NCI-H526 treated with DMSO at 0.1 percent for 48 hours (cell line): ENCODE data around the gene CDH15.

Experiments
- DNase-seq: peaks from one replicate; lab custom pipeline; 2025; lab: John Stamatoyannopoulos, UW

CDH15 gene, protein sequence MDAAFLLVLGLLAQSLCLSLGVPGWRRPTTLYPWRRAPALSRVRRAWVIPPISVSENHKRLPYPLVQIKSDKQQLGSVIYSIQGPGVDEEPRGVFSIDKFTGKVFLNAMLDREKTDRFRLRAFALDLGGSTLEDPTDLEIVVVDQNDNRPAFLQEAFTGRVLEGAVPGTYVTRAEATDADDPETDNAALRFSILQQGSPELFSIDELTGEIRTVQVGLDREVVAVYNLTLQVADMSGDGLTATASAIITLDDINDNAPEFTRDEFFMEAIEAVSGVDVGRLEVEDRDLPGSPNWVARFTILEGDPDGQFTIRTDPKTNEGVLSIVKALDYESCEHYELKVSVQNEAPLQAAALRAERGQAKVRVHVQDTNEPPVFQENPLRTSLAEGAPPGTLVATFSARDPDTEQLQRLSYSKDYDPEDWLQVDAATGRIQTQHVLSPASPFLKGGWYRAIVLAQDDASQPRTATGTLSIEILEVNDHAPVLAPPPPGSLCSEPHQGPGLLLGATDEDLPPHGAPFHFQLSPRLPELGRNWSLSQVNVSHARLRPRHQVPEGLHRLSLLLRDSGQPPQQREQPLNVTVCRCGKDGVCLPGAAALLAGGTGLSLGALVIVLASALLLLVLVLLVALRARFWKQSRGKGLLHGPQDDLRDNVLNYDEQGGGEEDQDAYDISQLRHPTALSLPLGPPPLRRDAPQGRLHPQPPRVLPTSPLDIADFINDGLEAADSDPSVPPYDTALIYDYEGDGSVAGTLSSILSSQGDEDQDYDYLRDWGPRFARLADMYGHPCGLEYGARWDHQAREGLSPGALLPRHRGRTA

DNA sequence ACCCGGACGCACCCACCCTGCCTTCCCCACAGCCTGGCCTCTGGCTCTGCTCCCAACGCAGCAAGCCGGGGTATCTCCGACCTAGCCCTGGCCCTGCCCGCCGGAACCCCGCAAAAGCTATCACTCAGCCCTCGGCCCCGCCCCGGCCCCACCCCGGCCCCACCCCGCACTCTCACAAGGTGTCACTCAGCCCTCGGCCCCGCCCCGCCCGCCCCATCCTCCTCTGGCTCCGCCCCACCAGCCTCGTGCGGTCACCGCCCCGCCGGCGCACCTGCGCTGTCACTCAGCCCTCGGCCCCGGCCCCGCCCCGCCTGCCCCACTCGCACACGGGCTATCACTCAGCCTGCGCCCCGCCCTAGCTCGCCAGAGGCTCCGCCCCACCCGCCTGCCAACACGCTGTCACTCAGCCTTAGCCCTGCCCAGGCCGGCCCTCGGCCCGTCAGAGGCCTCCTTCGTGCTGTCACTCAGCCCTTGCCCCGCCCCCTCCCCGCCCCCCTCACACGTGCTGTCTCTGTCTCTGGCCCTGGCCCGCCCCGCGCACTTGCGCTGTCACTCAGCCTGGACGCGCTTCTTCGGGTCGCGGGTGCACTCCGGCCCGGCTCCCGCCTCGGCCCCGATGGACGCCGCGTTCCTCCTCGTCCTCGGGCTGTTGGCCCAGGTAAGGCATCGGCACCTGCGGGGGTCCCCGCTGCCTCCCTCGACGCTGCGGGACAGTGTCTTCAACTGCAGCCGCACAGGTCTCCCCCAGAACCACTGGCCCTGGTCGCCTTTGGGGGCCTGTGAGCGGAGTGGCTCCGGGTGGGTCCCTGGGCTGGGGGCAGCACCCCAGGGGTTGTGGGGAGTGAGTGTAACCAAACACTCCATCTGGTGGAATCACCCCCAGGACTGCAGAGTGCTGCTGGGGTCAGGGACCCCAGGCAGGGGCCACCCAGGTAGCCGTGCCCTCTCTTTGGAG is at the start of gene CDH15:
Gene CDH15 (plus strand): TSS at position 533 of the 955 bp plus-strand sequence. CDS start 84 bp downstream, at position 617.
- DNase-seq, result peak; percentile 84

DNA sequence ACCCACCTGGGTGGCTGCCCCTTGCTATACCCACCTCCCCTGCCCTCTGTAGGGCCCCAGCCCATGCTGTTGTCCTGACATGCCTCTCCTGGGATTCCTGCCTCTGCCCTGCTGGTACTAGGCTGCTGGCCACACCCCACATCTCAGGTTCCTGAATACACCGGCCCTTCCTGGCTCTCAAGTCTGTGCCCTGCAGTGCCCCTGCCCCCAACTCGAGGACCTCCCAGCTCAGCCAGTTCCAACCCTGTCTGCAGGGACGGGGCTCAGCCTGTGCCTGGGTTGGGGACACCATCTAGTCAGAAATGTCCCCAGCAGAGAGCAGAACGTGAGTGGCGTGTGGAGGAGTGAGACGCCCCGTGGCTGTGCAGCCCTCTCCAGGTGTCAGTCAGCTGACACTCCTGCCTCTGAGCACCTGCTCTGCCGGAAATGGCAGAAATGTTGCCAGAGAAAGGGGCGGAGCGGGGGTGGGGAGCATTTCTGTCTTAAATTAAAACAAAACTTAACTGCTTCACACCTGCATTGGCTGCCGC is 49.2 kb upstream of the CDH15 start:
- DNase-seq, result peak; percentile 8

DNA sequence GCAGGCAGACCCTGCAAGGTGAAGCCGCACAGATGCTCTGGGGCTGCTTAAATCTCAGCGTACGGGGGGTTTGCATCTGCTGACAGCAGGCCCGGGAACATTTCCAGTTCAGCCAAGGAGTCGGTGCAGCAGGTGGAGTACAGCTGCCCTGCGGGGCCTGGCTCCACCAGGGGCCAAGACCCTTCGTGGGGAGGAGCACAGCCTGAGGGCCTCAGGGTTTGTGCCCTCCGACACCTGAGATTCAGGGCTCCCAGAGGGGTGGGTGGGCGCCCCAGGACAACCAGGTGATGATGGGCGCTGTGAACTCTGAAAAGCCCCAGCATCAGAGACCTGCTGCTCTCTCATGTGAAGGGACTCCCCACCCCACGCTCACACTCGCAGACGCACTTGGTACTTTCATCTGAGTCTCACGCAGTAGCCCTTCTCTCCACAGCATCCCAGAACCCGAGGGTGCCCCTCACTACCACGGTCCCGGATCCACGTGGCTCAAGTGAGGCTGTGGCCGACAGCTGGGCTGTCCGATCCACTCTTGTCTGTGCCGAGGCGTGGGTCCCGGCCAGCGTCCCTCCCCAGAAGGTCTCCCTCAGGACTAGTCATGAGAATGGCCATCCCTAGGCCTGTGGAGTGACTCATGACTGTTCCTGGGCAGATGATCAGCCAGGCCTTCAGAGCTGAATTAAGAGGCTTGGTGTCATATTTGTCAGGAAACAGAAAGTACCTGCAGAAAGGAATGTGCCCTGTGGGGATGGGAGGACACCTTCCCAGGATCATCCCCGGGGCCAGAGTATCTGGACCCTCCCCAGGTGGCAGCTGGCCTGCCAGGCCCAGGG is 48.3 kb upstream of the CDH15 start:
- DNase-seq, result no peak

DNA sequence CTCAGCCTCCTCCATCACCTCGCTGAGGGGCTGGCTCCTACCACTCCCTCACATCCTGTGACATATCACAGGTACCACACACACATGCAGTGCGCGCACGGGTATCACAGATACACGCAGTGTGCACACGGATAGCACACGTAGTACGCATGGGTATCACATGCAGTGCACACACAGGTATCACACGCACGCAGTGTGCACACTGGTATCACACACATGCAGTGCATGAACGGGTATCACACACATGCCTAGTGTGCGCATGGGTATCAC is 47.8 kb upstream of the CDH15 start:
- no peak for DNase-seq

DNA sequence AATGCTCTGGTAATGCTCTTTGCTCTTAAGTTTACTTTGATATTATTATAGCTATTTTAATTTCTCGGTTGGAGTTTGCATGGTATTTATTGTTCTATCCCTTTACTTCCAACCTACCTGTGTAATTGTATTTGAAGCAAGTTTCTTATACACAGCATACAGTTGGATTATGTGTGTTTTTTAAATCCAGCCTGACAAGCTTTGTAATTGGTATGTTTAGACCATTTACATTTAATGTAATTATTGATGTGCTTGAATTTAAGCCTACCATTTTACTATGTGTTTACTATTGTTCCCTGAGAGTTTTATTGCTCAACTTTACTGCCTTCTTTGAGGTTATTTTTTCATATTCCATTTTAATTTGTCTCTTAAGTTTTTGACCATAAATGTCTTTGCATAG is 42.2 kb upstream of the CDH15 start:
- no peak for DNase-seq

DNA sequence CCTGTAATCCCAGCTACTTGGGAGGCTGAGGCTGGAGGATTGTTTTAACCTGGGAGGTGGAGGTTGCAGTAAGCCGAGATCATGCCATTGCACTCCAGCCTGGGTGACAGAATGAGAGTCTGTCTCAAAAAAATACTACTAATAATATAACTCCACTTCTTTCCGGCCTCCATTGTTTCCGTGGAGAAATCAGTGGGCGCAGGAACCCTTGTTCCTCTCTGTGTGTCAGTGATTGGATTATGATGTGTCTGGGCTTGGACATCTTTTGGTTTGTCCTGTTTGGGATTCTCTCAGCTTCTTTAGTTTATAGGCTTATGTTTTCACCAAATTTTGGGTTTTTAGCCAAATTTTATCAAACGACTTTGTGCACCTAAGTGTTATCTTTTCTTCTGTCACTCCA is 41.1 kb upstream of the CDH15 start:
- no peak for DNase-seq

DNA sequence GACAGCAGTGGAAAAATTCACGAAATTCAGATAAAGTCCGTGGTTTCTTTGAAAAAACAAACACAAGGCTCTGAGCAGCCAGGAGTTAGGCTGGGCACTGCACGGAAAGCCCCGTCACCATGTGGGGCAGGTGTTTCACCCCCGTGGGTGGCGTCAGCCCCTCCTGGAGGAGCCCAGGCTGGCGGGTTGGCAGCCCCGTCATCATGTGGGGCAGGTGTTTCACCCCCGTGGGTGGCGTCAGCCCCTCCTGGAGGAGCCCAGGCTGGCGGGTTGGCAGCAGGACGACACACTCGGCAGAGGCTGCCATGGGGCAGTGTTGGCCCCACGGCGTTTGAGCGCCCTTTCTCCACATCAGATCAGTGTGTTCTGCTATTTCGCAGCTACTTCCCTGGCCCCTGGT is 39.8 kb upstream of the CDH15 start:
- DNase-seq, result no peak

DNA sequence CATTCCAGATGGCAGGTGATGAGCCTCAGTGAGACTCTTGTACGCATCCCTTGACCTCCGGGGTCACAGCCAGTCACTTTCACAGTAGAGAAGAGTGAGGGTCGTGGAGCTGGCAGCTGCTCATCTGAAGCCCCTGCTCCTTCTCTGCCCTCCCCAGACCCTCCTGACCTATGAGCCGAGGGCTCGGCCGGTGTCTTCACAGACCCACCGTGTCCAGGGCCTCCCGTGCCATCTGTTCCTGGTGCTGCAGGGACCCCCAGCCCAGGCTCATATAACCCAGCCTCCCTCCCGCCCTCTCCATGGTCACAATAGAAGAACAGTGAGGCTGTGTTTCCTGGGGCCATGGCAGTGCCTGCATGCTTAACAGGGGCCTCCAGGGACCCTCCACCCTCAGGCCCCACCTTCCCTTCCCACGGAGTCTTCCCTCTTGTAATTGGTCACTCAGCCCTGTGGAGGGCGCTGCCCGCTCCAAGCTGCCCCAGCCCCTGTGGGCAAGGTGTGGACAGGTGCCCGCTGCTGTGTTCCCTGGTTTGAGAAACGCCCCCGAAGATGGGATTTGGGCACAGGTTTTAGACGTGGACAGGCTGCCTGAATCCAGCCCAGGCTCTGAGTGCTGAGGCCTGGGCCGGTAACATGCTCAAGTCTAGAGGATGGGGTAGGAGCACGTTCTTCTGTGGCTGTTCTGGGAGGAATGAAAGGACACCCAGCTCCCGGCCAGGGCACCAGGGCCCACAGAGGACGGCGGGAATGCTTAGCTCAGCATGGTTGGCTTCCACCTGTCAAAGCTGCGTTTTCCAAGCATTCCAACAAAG is 39.1 kb upstream of the CDH15 start:
- no peak for DNase-seq

DNA sequence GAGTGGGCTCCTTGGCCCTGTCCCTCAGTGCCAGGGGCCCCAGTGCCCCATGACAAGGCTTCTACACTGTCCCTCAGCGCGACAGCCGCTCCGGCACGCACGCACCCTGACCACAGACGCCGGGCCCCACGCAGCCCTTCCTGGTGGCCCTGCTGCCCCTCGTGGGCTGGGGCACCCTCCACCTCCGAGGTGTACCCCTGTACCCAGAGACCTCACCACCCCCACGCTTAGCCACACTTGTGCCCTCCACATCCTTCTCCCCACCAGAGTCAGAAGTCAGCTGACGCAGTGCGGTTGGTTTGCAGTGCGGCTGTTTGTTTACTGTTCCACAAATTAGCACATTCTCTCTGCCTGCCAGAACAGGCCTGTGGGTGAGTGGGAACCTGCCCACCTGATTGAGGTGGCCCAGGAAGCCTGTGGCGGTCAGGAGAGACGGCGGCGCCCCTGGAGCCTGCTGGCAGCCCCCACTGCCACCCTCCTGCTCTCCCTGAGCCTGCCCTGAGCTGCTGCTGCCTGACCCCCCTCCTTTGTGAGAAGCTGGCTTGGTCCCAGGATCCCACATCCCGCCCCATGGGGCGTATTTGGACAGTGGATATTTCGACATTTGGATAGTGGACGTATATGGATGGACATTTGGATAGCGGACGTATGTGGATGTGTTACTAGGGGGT is 38.0 kb upstream of the CDH15 start:
- DNase-seq, result no peak

DNA sequence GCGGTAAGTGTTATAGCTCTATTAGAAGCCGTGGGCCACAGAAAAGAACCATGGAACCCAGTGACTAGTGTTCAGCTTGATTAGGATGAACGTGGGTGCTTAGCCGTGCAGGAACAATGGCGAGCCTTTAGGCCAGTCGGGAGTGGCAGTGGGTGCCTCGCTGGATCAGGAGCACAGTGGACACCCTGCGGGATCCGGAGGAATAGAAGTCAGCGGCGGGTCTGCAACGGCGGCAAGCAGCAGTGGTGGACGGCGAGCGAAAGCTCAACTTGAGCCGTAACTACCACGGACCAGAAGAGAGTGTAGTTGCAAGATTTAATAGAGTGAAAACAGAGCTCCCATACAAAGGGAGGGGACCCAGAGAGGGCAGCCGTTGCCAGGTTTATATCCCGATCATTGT is 37.3 kb upstream of the CDH15 start:
- DNase-seq, result no peak

DNA sequence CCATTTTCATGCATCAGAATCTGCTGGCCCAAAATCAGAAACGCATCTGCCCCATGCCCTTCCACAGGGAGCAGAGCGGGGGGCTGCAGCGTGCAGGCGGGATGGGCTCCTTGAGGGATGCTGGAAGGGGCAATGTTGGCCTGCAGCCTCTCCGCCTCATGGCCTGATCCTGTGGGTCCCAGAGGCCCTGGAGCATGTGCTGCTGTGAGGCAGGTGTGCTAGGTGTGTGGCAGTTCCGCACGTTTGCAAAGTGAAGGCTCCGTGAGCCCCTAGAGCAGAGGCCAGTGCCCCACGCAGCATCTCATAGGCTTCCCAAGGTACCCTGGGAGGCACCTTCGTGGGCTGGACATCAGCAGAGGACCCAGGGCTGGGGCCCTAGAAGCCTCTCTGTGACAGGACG is 36.4 kb upstream of the CDH15 start:
- no peak for DNase-seq

DNA sequence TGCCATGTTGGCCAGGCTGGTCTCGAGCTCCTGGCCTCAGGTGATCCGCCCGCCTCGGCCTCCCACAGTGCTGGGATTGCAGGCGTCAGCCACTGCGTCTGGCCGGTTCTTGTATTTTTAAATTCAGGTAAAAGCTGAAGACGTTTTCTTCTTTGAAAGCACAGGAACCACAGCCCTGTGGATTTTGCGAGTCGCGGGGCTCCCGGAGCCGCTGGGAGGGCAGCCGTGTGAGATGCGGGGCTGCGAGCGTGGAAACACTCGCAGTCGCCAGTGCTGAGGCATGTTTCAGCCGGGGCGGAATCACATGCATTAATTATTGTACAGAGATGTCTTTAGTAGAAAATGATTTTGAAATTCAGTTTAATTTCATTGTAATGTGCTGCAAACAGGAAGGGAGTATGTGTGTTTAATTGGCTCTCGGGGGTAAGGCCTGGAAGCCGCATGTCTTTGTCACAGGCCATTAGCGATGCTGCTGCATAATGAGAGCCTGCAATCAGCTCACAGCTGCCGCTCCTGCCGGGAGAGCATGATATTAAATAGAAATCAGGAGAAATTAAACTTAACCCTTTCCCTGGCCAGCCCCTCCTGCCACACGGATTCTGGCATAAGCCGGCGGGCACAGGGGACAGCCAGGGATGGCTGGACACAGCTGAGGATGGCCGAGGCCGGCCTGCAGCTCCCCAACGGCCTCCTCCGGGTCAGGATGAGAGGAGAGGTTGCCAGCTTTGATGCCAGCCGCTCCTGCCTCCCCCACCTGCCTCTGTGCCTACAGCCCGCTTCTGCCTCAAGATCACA is 35.4 kb upstream of the CDH15 start:
- no peak for DNase-seq

DNA sequence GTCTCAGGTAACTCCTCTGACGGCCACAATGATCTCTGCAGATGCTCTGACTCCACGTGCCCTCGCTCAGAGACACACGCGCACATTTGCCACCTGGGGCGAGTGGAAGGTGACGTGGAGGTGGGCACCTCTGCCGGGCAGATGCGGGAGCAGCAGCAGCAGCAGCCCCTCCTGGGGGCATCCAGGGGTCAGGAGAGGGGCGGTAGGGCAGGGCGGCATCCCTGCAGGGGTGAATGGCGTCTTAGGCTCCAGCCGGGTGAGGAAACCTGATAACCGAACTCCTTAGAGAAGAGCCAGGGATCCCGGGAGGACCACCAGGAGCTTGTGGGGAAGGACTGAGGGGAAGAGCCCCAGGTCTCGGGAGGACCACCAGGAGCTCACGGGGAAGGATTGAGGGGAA is 34.6 kb upstream of the CDH15 start:
- DNase-seq, result no peak

DNA sequence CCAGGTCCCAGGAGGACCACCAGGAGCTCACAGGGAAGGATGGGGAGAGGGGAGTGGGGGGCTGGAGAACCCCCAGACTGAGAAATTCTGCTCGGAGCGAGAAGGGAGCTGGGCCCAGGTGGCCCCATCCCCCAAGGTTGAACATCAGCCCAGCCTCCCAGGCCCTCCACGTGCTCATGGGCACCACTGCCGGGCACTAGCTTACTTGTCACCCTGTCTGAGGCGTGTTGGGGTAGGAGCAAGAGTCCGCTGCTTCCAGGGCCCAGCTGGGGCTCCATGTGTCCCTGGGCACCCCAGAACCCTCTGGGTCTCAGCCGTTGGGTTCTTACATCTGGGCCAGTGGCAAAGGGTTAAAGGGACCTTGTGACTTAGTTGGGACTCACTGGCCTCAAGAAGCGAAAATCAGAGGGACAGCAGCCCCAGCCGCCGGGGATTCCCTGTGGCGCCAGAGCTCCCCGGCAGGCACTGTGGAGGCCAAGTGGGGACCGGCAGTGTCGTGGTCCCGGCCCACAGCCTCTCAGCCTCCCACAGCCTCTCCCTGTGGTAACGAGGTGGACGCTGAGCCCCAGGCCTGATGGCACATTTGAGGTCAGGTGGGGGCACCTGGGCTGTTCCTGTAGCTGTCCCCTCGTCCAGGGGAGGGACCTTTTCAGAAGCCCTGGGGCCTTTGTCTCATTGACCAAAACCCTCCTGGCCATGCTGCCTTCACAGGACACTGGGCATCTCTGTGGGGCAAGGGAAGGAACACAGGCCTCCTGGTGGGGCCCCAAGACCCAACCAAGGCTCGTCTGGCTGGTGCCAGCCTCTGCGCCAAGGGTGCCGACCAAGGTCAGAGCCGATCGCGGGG is 33.7 kb upstream of the CDH15 start:
- DNase-seq, result no peak

DNA sequence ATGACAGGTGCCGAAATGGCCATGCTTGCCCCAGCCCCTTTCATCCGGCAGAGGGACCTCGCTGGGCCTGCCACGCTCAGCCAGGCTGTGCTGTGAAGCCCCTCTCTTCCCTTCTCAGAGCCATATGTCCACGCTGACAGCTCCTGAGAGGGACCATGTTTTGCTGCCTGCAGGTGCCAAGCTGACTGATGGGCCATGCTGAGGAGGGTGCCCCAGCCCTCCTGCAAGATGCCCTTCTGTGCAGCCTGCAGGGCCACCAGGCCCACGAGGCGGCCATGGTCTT is 33.1 kb upstream of the CDH15 start:
- no peak for DNase-seq

DNA sequence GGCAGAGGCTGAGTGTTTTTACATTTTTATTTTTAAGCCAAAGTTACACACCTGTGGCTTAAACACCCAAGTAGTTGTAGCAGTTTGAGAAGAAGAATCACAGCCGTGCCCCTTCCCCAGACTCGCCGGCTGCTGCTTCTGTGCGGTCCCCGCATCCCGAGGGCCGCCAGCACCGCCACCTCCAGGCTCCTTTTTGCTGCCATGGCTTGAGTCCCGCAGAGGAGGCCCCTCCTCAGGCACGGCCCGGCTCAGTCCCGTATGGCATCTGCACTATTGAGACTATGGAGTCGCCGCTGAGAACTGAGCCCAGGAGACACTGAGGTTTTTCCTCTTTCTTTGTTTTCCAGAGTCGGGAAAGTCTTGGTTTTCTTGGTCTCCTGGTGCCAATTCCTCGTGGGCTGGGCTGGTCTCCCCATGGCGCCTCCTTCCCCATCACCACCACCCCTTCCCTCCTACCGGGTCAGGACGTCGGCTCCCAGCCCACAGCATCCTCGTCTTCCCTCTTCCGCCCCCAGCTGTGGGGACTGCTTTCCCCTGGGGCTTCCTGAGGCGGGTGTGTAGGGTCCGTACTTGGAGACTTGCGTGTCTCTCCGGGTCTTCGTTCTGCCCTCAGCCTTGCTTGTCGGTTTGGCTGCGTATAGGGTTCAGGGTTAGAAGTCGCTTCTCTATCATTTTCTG is 32.6 kb upstream of the CDH15 start:
- DNase-seq, result no peak

DNA sequence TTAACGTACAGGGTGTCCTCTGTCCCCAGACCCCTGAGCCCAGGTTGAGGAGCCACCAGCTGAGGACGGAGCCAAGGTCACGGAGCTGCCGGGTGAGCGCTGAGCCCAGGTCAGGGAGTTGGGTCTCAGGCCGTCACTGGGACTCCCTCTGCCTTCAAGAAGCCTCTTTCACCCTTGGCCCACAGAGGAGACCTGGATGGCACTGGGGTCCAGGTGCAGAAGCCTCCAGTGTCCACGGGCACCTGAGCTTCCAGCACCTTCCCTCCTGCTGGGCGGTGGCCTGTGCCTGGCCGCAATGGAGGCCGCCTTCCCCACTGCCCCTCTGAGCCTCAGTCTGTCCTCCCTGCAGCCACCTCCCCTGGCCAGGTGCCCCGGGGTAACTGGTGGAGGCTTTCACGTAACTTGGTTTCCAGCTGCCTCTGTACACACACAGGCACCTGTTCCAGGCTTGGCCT is 31.6 kb upstream of the CDH15 start:
- no peak for DNase-seq

DNA sequence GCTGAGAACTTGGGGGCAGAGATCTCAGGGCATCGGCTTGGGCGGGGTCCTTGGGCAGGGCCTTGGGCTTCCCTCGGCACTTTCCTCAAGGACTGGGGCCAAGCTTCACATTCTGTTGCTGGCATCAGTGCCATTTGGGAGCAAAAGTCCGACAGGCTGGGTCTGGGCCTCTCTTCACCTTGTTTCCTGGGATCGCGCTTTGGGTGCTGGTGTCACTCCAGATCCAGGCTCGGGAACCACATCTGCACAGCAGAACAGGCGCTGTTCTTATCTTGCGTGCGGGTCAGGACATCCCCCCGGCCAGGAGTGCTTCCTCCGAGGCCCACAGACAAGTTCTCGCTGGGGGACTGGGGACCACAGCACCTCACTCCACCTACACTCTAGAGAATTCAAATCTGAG is 31.1 kb upstream of the CDH15 start:
- DNase-seq, result no peak
